SHP77 treated with DMSO at 0.1 percent for 48 hours (cell line): ENCODE results near the gene XRCC4.

ENCODE experiments used
- DNase-seq: peaks from one replicate; lab custom pipeline; 2025; lab: John Stamatoyannopoulos, UW

Gene XRCC4

DNA sequence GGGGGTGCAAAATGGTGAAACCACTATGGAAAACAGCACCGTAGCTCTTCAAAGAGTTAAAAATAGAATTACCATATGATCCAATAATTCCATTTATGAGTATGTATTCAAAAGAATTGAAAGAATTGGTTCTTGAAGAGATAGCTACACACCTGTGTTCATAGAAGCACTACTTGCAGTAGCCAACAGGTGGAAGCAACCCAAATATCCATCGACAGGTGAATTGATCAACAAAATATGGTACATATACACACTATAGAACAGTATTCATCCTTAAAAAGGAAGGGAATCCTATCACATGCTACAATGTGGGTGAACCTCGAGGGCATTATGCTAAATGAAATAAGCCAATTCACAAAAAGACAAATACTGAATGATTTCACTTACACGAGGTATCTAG lies 308.5 kb downstream of the XRCC4 start:
- no peak for DNase-seq

DNA sequence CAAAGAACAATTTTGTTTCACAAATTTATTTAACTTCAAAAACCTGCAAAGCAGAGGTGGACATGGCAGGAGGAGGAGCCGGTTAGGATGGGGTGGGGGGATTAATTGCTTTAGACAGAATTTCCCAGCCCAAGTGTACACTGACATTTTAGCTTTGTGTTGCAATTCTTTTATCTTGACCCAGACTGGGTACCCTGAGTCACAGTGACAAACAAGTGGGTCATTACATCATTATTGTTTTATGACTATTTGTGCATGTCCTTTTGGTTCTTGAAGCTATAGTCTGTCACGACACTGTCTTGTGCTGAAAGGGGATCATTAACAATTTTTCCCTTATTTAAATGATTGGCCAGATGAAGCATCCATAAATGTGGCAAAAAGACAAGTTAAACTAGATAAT lies 309.7 kb downstream of the XRCC4 start:
- DNase-seq, result no peak

DNA sequence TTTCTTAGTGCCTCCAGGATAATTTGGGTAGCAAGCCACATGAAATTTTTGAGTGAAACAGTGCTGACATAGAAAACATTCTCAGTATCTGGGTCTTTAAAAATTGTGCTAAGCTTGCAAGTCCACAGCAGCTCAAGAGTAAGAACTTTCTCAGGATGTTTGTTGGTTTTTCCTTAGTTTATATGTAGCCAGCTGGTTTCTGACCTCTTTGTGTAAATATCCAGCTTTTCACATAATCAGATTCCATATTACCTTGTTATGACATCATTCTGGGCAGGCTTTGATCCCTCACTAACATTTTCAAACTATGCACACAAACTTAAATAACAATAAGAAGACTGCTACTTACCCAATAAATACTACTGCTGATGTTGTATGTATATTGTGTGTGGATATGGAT lies 311.3 kb downstream of the XRCC4 start:
- DNase-seq, result no peak

DNA sequence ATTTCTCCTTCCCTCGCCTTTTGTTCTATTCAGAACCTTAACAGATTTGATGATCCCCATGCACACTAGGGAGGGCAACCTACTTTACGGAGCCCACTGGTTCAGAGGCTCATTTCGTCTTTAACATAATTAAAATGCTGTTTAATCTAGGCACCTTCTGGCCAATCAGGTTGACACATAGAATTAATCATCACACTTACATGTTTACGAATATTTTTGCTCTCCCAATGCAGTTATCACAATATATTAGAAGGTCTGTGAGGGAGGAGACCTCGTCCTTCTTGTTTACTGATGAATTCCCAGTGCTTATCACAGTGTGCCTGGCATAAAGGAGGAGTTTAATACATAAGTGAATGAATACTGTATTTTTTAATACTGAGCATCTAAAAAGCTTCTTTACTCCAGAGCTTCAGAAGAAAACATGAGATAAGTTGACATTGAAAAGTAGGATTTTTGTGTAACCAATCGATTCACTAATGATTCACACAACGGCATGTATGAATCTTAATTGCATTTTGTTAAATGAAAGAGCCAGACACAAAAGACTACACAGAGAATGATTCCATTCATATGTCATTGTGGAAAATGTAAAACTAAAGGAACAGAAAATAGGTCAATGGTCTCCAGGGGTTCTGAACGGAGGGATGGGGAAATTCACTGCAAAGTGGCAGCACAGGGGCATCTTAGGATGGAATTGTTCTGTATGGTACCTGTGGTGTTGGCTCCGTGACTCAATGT lies 315.6 kb downstream of the XRCC4 start:
- DNase-seq, result no peak

DNA sequence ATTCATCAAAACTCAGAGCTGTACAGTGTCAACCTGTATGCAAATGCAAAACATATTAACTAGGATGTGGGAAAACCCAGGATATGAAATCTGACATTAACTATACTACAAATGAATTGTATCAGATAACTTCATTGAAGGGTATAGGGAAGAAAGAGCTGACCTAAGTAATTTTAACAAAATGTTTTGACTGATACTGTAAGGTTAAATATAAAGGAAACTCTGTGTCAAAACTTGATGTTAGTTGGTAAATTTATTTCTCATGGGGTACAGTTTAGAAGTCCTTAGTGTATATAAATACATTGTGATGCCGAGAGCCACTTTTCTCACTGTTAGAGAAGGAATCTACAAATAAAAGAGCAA lies 316.1 kb downstream of the XRCC4 start:
- DNase-seq, result no peak

DNA sequence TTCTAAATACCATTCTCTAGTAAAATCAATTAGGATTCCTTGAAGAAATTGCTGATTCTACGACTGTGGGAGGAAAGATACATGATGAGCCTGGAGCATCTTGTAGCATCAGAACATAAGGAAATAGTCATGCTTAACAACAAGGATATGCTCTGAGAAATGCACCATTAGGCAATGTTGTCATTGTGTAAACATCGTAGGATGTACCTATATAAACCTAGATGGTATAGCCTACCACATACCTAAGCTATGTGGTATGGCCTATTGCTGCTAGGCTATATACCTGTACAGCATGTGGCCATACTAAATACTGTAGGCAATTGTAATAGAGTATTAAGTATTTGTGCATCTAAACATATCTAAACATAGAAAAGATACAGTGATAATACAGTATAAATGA lies 316.8 kb downstream of the XRCC4 start:
- no peak for DNase-seq

DNA sequence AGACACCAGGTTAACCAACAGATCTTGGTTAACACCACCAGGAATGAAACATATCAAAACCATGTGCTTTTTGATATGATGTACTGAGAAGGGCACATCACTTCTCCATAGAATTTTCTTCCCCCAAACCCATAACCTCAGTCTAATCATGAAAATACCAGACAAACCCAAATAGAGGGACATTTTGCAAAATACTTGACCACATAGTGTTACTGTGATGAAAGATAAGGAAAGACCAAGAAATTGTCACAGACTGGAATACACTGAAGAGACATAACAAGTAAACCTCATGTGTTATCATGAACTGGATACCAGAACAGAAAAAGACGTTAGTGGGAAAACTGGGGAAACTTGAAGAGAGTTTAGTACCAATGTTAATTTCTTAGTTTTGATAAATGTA lies 319.3 kb downstream of the XRCC4 start:
- no peak for DNase-seq

DNA sequence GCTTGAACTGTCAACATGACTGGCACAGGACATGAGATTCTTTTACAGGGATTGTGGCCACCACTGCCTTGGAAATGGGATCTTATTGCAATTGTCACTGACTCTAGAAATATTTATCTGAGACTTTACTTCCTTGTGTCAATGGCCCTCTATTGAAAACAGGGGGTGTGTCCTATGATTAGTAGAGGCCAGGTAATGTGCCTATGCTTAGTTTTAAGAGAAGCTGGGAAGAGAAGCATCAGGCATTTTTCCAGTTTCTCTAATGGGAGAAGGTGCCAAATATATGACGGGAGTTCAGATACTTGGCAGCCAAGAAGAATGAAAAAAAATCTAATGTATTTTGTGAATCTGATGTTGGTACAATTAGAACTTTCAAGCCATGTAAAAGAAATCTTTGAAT lies 320.3 kb downstream of the XRCC4 start:
- DNase-seq, result no peak

DNA sequence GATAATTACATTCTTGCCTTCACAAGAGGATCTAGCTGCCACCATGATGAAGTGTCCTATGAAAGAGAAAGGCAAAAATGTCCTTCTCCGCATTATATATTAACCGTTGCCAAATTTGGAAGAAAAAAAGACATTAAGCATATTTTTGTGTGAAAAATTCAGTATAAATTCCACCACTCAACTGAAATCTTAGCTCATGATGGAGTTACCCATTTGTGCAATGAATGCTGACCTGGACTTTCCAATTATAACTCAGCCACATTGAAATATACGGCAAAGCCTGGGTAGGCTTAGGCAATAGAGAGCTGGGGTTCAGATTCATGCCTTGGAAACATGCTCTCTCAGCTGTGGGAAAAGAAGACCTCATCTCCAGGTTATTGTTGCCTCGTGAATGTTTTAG lies 322.9 kb downstream of the XRCC4 start:
- no peak for DNase-seq

DNA sequence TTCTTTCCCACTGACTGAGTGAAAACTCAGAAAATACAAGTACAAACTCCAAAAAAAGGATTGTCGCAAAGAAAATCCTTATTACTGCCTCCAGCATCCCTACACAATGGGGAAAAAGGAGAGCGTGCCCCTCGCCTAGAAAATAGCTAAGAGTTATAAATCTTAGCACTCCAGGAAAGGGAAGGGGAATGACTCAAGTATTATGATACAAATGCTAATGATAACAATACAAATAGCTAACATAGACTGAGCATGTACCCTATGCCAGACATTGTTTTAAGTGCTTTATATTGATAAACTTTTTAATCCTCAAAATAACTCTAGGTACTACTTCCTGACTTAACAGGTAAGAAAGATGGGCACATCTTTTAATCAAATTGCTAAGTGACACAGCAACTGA lies 323.4 kb downstream of the XRCC4 start:
- DNase-seq, result no peak

DNA sequence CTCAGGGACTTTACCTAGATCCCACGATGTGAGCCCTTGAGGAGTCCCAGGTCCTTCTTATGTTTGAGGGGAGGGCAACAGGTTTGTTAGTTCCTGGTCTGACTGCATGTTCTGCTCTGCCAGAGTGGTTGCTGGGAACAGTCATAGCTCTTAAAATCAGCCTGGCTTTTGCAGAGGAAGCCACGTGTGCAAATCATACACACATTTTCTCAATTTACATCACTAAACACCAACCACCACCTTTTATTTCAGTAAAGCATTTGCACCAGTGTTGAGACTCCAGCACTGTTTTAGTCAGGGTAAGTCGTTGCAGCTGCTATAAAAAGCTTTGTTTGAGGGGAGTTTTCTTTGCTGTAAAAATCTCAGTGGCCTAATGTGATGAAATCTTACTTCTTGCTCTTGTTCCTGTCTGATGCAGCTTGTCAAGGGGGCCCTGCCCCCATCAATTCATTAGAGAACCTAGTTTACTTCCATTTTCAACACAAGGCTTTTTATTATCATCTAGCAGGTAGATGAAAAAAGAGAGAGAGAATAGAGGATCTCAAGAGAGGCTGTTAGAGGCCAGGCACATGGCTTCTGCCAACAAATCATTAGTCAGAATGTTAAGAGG lies 323.9 kb downstream of the XRCC4 start:
- no peak for DNase-seq

DNA sequence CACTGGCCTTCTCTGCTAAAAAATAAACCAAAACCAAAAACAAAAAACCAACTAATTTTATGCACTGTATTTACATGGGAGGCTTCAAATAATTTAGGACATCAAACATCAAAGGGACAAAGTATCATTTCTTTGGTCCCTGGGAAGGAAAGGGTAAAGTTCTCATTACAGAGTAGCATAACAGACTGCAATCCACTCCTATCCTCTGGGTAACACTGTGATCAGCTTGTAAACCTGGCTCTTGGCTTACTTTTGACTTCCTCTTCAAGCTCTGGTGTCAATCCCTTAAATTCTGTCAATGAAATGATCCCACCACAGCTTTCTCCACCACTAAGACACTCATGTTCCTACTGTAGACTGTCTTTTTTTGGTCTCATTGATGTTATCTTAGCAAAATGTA lies 324.4 kb downstream of the XRCC4 start:
- no peak for DNase-seq
